Colon (tissue), 2 donors: ENCODE results near the gene TMEM213.
A peak's percentile ranks its signal among the peaks of the same experiment; 100 is the strongest.
"Not testable (repeated sequence)": the region's sequence is repeated elsewhere in the genome, so short reads cannot be mapped to it uniquely, and the experiment has no call there.

Source experiments
- FAIRE-seq: peaks from 2 replicates; lab custom pipeline; 2012; peaks lifted over from hg19 to GRCh38; lab: Jason Lieb, UNC
- donor health status: control.
- donor health status: control.

TMEM213 gene

GRCh38 chr7:138797046-138797445 is 748 bp upstream of the TMEM213 start:
- FAIRE-seq, result not testable (repeated sequence)

GRCh38 chr7:138798836-138799235 is 1.0 kb downstream of the TMEM213 start:
- no peak for FAIRE-seq

GRCh38 chr7:138799336-138800000 is 1.7 kb downstream of the TMEM213 start:
- FAIRE-seq, result no peak

GRCh38 chr7:138801256-138801655 is 3.5 kb downstream of the TMEM213 start:
- no peak for FAIRE-seq

- no peak for FAIRE-seq
Measured at GRCh38 chr7:138802706-138803105, 4.9 kb downstream of the TMEM213 start.

- FAIRE-seq, result no peak
Measured at GRCh38 chr7:138804618-138805017, 6.8 kb downstream of the TMEM213 start.

- FAIRE-seq, result no peak
Measured at GRCh38 chr7:138809346-138809745, 11.6 kb downstream of the TMEM213 start.

- FAIRE-seq, result not testable (repeated sequence)
Measured at GRCh38 chr7:138811327-138811726, 13.5 kb downstream of the TMEM213 start.

GRCh38 chr7:138813945-138814344 is 16.2 kb downstream of the TMEM213 start:
- FAIRE-seq, result no peak

GRCh38 chr7:138814816-138815332 is 17.1 kb downstream of the TMEM213 start:
- peak; percentile 21 for FAIRE-seq

GRCh38 chr7:138816650-138817049 is 18.9 kb downstream of the TMEM213 start:
- no peak for FAIRE-seq

GRCh38 chr7:138819625-138820024 is 21.8 kb downstream of the TMEM213 start:
- FAIRE-seq, result no peak

- no peak for FAIRE-seq
Measured at GRCh38 chr7:138821912-138822311, 24.1 kb downstream of the TMEM213 start.

- FAIRE-seq, result no peak
Measured at GRCh38 chr7:138822867-138823535, 25.2 kb downstream of the TMEM213 start.

- no peak for FAIRE-seq
Measured at GRCh38 chr7:138825049-138825721, 27.4 kb downstream of the TMEM213 start.

- no peak for FAIRE-seq
Measured at GRCh38 chr7:138828302-138828701, 30.5 kb downstream of the TMEM213 start.

GRCh38 chr7:138829335-138829734 is 31.5 kb downstream of the TMEM213 start:
- FAIRE-seq, result no peak

- FAIRE-seq, result no peak
Measured at GRCh38 chr7:138832966-138833365, 35.2 kb downstream of the TMEM213 start.

GRCh38 chr7:138833596-138833995 is 35.8 kb downstream of the TMEM213 start:
- FAIRE-seq, result no peak

GRCh38 chr7:138834583-138834982 is 36.8 kb downstream of the TMEM213 start:
- no peak for FAIRE-seq

- FAIRE-seq, result no peak
Measured at GRCh38 chr7:138835087-138835486, 37.3 kb downstream of the TMEM213 start.

GRCh38 chr7:138837627-138838026 is 39.8 kb downstream of the TMEM213 start:
- FAIRE-seq, result no peak

- no peak for FAIRE-seq
Measured at GRCh38 chr7:138838166-138838565, 40.4 kb downstream of the TMEM213 start.
